AG04449 (cell line): ENCODE results near the gene COL5A1.
A peak's percentile ranks its signal among the peaks of the same experiment; 100 is the strongest.

ENCODE experiments used
- CTCF ChIA-PET: fragments of 350-600 bp; formaldehyde crosslinking; extraction: SDS; loops from one replicate; lab custom pipeline; 2021; ENCODE audit warnings: antibody characterized with exemption; lab: Yijun Ruan, JAX
- POLR2A ChIA-PET: fragments of 400-600, 350-600 bp; formaldehyde crosslinking; extraction: SDS; loops from one replicate; lab custom pipeline; 2020; ENCODE audit warnings: antibody characterized with exemption, inconsistent platforms; lab: Yijun Ruan, JAX
- DNase-seq: peaks from one replicate; pipeline ENCODE4 v3.0.0-alpha.2; 2010; ENCODE audit warnings: low read depth, low spot score
- H3K4me3 ChIP-seq: 2 replicates; pipeline ENCODE4 v1.5.1; 2011; ENCODE audit warnings: low read depth, mild to moderate bottlenecking, control low read depth, low read length
- CTCF ChIP-seq: IDR thresholded peaks from one replicate; pipeline ENCODE4 v1.5.1; 2011; ENCODE audit warnings: mild to moderate bottlenecking, moderate library complexity, low read length, control low read depth, inconsistent platforms; ENCODE audit not compliant: insufficient read depth; ENCODE audit errors: missing control alignments

COL5A1 gene

DNA sequence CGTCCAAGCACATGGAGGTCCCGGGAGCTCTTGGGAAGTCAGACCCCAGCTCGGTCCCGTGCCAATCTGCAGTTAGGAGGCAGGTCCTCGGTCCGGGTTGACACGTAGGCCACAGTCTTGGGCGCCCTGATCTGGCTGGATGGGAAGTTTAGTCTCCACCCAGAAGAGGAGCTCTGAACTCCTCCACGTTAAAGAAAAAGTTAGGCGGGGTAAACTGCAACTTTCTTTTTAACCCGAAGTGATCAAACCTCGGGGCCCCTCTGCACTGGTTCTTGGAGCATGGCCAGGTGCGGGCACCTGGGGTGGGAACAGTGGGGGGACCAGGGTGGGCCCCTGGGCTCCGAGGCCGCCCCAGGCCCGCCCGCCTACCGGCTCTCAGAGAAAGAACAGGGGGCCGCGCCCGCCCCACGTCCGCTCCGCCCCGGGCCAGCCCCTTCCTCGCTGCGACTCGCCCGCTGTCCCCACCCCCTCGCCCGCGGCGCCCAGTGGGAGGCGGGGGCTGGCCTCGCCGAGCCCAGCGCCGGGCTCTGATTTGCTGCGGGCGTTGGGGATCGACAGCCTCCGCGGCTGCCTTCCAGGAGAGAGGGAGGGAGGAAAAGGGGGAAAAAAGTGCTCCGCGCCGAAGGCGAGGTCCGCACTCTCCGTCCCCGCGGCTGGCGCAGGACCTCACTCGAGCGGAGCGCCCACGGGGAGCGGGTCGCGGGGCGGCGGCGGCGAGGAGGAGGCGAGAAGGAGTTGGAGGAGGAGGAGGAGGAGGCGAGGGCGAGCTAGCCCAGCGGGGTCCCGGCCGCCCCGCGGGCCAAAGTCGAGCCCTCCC is at the start of gene COL5A1:
COL5A1 (plus strand) TSS at position 631 of the 817 bp plus-strand sequence. CDS start 385 bp downstream, outside the sequence.
- ChIA-PET CTCF (interaction anchor here (0.7 to 5.2 kb wide), 11 partner anchors 10 to 198 kb away, joined by 3 to 44 read pairs (median 4); no protein-coding TSS in a partner anchor), POLR2A (interaction anchor here (0.6 to 2.3 kb wide), 12 partner anchors 16 to 192 kb away, joined by 3 to 32 read pairs (median 4); no protein-coding TSS in a partner anchor)
- TF ChIP-seq CTCF, result peak; percentile 29
- no peak for DNase-seq
- H3K4me3 ChIP-seq, result peak within 1 kb of the TSS; percentile 97

- CTCF ChIA-PET, result interaction anchor here (1.2 kb wide), 1 partner anchor 9 kb away, joined by 5 read pairs; no protein-coding TSS in a partner anchor
- POLR2A ChIA-PET, result interaction anchor here (1.1 to 2.3 kb wide), 5 partner anchors 10 to 90 kb away, joined by 4 to 12 read pairs (median 7); no protein-coding TSS in a partner anchor
- peak overlapping the region; percentile 15 for H3K4me3 ChIP-seq
These were observed 49.4 kb upstream of the COL5A1 start for GRCh38 chr9:134592018-134592818.

DNA sequence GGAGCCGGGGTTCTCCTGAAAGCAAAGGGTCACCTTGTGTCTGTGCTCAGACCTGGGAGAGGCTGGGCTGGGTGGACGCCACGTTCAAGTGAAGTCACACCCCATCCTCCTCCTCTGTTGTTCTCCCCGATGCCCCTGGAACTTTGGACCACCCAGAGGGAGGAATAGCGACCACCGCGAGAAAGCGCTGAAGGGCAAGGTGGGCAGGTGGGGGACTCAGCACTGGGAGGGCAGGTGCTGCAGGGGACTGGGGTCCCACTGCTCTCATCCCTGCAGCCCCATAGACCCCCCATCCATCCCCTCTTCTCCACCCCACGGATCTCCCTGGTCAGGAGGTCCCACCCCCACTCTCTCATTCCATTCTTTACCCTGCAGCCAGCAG is 48.8 kb upstream of the COL5A1 start:
- H3K4me3 ChIP-seq, result no peak overlapping the region
- no peak for DNase-seq
- CTCF ChIA-PET, result interaction anchor here (1.2 kb wide), 1 partner anchor 9 kb away, joined by 5 read pairs; no protein-coding TSS in a partner anchor
- TF ChIP-seq CTCF, result no peak
- POLR2A ChIA-PET, result interaction anchor here (1.2 to 2.3 kb wide), 3 partner anchors 9 to 52 kb away, joined by 4 to 12 read pairs (median 7); no protein-coding TSS in a partner anchor

More at GRCh38 chr9:134592018-134592818, 49.4 kb upstream of the COL5A1 start:
- TF ChIP-seq CTCF, result no peak
- no peak for DNase-seq

DNA sequence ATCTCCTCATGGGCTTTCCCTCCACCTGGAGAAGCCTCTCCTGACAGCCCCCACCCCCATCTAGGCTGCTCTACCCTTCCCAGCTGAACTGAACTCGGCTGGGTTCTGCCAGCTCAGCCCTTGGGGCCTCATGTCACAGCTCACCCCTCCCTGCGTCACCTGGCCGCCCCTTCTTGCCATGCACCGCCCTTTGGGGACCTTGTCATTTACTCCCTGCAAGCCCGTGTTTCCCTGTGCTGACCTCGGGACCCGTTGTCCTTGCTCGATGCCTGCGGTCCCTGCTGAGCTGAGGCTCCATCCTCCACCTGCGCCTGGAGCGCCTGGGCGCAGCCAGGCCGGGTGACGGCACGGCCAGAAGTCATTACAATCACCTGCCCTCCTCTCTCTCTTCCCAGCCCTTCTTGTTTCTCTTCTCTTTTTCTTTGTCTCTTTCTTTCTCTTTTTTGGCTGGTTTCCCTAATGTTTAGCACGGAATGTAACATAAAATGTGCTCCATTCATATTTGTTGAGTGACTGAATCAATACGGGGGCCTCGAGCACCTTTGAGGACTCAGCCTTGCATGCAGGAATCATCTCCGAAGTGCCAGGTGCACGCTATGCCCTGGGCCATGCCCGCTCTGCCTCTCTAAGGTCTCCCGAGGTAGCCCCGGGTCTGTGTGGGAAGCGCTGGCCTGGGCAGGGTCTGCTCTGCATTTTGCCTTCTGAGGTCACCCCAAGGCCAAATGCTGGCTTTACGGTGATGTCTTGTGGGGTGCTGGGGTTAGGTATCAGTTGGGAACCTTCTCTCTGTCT is 48.1 kb upstream of the COL5A1 start:
- no peak overlapping the region for H3K4me3 ChIP-seq
- ChIA-PET CTCF (no interaction called here), POLR2A (interaction anchor here (1.2 to 2.3 kb wide), 2 partner anchors 9 to 47 kb away, joined by 4 to 12 read pairs; no protein-coding TSS in a partner anchor)
- TF ChIP-seq CTCF, result no peak
- DNase-seq, result no peak

- no peak for TF ChIP-seq CTCF
- ChIA-PET POLR2A (no interaction called here), CTCF (no interaction called here)
- no peak for DNase-seq
- H3K4me3 ChIP-seq, result no peak overlapping the region
These were observed 47.3 kb upstream of the COL5A1 start for GRCh38 chr9:134594078-134594941.
